HG03139 (cell line): ENCODE measurements around the gene AVL9.
"Not testable (repeated sequence)": the region's sequence is repeated elsewhere in the genome, so short reads cannot be mapped to it uniquely, and the experiment has no call there.

Experiments used
- ATAC-seq: cut with Tn5 transposase; IDR thresholded peaks from one replicate; pipeline ENCODE4 v1.9.1; 2021; ENCODE audit not compliant: unreplicated experiment

Gene AVL9

DNA sequence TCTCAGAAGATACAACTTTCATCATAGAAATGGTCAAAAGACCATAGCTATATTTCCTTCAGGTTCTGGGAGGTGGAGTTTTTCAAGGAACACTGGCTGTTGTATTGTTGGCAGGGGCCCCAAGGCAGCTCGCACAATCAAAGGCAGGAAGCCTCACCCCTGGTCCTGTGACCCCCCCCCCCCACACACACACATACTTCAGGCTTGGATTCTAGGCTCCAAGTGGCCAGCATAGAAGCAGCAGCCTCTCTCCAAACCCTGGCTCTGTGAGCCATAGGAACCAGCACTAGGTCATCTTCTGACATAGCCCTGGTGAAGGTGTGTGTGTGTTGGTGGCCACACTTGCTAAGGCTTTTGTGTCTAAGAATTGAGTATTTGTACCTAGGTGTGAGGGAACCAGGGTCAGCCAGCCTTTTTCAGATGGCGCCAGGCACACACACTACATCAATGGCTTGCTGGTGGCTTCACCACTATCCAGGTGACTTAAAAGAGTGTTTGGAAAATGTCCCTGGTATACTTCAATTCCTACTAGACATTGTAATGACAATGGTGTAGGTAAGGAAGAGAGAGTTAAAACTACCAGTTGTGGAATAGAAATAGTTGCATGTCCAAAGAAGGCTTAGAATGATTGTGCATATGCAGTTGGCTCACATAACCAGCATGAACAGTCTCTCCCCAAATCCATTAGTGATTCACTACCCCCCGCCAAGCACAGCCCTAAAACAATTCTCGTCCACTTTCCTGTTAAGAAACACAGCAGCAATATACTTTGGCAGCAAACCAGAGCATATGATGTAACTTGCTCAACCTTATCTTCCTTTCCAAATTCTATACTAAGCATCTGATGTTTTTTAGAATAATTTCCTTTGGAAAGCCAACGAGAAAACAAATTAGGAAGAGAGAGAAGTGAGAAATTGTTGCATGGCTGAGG is 91.3 kb downstream of the AVL9 start:
- ATAC-seq, result no peak

DNA sequence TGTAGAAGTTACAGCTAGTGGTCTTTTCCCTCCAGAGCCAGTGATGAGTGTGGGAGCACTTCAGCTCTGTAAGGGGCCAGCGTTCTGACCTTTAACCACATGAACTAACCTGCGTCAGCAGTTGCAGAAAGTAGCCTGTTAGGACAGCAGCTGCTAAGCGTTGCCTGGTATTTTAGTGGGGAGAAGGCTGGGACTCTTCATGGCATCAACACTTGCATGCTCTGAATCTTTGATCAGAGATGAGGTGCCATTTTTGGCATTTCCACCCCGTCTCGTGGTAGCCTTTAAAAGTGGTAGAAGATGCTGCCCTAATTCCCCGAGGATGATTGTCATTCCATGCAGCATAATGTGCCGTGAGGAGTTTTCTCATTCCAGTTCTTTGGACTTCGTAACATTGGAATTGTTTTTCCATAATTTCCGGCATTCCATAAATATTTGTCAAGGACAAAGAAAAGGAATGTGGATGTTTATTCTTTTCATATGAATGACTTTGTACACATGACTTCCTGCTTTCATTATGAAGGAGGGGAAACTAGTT is 92.2 kb downstream of the AVL9 start:
- no peak for ATAC-seq

DNA sequence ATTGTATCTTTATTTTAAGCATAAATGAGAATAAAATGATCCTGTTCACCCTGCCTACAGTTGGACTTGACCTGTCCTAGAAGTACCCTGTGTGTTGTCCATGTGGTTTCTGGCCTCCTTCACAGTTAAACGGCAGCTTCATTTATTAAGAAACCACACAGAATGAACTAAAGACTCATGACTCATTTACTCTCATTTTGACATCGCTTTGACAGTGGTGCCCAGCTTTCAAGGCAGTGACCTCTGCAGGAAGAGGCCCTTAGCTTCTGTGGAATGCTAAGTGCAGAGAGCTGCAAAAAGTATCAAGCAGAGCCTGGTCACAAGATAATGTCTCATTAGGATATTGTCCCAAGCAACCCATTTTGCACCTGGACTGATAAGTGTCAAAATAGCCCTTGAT is 93.4 kb downstream of the AVL9 start:
- ATAC-seq, result no peak

DNA sequence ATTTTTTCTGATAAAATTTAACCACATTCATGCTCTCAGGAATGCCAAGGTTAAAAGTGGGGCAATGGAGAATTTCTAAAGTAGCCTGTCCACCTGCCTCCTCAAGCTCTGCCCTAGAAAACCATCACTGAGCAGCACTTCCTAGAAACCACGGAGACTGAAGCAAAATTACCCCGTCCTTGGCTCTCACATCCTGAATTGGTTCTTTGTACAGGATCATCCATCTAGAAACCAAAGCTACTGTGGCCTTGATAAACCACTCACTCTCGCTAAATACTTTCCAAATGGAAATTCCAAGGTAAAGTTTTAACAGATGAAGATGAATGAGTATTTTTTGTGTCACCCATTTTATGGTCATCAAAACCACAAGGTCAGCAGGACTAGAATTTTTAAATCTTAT is 96.6 kb downstream of the AVL9 start:
- ATAC-seq, result no peak

DNA sequence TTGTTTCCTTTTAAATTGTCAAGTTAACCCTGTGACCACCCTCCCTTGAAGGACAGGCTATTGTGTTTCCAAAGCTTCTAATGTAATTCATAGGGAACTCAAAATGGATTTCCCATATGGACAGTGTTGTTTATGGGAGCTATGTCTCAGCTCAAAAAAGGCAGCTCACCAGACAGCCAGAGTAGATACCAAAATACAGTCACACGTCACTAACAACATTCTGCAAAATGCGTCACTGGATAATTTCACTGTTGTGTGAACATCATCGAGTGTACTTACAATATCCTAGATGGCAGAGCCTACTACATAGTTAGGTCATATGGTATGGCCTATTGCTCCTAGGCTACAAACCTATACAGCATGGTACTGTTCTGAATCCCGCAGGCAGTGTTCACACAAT is 97.4 kb downstream of the AVL9 start:
- no peak for ATAC-seq

DNA sequence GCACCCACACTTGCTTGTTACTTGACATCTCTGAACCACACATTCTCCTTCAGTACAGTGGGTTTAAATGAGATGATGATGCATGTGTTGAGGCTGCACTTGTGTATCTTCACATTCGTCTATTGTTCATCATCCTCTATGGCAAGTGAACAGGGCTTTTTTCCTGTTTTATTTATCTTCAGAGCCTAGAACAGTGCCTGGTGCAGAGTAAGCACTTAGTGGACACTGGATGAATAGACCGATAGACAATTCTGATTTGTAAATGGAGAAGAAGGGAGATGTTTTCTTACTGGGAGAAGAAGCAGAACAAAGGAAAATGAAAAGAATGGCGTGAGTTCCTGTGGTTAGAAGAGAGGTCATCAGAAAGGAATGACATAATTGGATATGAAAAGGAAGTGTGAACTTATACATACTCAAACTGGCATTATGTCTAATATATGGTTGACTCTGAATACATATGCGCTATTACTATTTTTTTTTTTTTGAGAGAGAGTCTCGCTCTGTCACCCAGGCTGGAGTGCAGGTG is 99.7 kb downstream of the AVL9 start:
- ATAC-seq, result no peak

DNA sequence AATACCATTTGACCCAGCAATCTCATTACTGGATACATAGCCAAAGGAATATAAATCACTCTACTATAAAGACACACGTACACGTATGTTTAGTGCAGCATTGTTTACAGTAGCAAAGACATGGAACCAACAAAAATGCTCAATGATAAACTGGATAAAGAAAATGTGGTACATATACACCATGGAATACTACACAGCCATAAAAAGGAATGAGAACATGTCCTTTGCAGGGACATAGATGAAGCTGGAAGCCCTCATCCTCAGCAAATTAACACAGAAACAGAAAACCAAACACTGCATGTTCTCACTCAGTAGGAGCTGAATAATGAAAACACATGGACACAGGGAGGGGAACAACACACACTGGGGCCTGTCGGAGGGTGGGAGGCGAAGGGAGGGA is 105.9 kb downstream of the AVL9 start:
- not testable (repeated sequence) for ATAC-seq

DNA sequence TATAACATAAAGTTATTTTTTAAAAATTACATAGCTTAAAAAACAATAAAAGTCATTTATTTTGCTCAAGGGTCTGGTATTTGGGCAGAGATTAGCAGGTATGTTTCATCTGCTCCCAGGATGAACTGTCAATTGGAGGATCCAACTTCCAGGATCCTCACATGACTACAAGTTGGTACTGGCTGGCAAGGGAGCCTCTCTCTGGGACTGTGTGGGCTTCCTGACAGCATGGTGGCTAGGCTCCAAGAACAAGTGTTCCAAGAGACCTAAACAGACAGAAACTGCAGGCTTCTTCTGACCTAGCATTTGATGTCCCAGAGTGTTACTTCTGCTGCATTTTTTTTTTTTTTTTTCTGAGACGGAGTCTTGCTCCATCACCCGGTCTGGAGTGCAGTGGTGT is 107.2 kb downstream of the AVL9 start:
- no peak for ATAC-seq

DNA sequence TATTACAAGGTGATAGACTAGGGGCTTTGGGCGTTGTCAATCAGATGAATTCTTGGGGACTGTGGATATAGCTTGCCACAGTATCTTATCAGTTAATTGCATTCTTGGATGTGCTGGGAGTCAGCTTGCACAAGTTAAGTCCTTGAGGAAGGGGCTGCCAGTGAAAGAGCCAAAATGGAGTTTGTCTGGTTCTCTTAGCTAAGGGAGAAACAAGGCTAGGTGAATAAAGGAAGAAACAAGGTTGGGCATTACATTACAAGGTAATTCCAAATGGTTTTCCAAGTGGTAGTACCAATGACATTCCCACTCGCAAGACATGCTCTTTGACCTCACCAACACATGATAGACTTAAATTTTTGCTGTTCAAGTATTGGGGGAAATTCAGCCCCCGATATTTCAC is 108.2 kb downstream of the AVL9 start:
- not testable (repeated sequence) for ATAC-seq

DNA sequence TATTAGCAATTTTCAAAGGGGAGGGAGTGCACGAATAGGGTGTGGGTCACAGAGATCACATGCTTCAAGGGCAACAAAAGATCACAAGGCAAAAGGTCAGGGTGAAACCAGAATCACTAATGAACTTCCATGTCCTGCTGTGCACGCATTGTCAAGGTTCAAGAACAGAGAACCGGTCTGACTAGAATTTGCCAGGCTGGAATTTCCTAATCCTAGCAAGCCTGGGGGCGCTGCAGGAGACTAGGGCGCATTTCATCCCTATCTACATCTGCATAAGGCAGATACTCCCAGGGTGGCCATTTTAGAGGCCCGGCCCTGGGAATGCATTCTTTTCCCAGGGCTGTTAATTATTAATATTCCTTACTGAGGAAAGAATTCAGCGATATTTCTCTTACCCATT is 108.8 kb downstream of the AVL9 start:
- ATAC-seq, result not testable (repeated sequence)

DNA sequence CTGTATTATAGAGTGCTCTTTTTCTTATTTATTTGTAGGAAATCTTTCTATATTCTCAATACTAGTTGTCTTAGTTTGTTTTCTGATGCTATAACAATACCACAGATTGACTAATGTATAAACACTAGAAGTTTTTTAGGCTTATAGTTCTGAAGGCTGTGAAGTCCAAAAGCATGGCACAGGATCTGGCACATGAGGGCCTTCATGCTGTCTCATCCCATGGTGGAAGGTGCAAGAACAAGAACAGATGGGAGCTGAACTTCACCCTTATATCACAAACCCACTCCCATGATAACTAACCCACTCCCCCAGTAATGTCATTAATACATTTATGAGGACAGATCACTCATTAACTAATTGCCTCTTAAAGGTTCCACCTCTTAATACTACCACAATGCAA is 109.7 kb downstream of the AVL9 start:
- no peak for ATAC-seq

DNA sequence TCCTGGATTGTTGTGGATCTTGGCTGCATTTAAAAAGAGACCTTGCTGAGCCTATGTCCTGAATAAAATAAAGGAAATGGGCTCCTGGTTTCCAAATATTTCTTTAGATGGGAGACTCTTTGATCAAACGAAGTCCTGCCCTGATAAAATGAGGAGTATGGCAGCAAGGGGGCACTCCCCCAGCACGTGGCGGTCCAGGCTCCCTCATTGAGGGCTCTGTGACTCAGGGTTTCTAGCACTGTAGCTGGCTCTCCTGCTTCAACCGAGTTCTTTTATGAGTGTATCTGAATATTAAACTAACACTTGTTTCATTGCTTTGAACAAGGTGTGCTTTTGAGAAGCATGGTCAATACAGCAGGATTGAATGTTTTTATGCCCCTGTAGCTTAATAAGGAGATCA is 114.2 kb downstream of the AVL9 start:
- no peak for ATAC-seq

DNA sequence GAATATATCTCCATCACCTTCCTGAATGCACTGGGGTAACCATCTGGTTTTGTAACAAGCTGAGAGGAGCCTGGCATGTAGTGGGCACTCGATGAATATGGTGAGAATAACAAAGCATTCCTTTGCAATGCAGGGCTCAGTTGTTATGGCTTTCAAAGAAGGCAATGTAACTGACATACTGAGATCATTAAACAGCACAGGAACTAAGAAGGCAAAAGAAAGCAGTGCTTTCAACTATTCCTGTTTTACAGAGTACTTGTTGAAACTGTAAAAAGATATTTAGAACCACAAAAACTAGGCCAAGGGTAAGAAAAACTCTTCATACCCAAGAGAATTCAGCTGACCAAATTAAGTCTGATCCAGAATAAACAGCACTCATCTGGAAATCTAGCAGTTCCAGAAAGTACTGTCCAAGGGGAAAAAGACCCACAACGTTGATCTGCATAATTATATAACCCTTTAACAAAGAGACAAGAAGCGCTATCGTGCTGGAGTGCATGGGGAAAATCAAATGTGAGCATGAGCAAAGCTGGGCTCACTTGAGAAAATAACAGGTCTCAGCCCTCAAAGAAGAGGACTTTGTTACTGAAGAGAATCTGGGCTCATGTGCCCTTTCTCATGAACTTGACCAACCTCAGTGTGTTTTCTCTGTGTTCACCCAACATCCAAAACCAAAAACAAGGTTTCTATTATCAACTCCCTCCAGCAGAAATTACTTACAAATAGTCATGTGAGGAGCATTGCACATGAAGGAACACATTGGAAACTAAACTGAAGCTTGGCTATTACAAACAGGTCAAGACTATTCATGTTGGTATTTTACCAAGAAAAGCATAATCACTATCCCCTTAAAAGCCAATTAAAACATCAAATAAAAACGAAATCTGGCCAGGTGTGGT is 116.2 kb downstream of the AVL9 start:
- ATAC-seq, result no peak

DNA sequence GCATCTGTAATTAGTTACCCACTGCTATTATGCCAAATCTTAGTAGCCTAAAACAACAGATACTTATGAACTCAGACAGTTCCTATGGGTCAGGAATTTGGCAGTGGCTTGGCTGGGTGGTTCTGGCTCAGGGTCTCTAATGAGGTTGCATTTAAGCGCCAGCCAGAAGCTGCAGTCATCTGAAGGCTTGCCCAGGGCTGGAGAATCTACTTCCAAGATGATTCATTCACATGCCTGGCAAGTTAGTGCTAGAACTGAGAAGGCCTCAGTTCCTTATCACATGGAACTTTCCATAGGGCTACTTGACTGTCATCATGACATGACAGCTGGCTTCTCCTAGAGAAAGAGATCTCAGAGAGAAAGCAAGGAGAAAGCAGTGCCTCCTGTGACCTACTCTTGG is 121.3 kb downstream of the AVL9 start:
- no peak for ATAC-seq

DNA sequence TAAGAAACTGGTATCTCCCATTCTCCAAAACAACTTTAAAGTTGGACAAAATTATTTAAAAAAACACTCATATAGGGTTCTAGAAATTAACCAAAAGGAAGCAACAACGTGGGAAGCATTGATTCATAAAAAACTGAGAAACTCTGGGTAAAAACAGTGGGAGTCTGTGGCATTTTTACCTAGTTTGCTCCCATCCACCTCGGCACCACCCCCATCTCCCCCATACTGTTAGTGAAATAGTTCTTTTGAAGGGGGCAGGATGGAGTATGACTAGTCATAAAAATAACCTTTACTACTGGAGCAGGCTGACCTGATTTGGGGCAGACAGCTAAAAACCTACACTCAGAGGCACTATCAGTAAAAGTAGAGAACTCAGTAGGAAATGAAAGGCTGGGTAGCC is 123.2 kb downstream of the AVL9 start:
- no peak for ATAC-seq

DNA sequence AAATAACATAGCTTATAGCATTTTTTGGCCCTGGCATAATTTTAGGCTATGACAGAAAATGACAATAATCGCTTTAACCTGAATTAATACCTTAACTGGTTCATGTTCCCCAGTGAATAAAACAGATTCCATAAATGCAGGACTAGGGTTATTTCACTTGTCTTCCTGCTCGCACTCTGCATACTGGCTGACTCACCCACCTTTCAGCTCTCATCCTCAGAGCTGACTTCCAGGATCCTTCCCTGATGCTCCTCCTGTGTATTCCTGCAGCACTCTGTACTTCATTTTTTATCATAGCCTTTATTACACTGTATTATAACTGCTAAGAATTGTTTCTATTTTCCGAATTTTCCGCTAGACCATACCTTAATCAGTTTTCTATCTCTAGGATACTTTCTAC is 123.7 kb downstream of the AVL9 start:
- no peak for ATAC-seq

DNA sequence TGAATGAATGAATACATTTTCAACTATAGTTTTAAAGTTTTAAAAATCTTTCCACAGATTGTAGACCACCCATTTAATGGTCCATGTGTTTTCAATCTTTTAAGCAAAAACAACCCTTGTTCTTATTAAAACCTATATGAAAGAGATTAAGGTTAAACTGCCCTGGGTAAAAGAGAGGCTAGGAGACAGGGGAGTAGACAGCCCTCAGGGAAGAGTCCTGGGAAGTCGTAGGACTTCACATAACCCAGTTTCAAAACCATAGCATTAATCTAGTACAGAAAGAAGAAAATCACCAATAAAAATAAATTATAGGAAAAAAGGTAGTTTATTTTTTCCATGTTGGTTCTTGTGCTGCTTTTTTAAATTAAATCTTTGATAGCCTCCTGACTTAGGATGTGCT is 124.1 kb downstream of the AVL9 start:
- not testable (repeated sequence) for ATAC-seq

DNA sequence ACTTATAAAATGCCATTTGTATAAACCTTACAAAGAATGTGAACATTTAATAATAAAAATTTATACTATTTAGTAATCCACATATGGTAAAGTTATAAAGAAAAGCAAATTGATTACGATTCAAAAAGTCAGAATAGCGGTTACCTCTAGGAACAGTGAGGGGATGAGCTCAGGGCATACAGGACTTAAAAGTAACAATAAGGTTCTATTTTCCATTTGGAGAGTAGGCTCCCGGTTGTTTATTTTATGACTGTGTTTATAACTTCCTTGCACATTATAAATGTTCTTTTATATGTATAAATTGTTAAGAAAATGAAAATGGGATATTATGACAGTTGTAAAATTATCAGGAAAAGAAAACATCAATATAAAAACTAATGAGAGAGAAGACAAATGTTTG is 135.7 kb downstream of the AVL9 start:
- no peak for ATAC-seq

DNA sequence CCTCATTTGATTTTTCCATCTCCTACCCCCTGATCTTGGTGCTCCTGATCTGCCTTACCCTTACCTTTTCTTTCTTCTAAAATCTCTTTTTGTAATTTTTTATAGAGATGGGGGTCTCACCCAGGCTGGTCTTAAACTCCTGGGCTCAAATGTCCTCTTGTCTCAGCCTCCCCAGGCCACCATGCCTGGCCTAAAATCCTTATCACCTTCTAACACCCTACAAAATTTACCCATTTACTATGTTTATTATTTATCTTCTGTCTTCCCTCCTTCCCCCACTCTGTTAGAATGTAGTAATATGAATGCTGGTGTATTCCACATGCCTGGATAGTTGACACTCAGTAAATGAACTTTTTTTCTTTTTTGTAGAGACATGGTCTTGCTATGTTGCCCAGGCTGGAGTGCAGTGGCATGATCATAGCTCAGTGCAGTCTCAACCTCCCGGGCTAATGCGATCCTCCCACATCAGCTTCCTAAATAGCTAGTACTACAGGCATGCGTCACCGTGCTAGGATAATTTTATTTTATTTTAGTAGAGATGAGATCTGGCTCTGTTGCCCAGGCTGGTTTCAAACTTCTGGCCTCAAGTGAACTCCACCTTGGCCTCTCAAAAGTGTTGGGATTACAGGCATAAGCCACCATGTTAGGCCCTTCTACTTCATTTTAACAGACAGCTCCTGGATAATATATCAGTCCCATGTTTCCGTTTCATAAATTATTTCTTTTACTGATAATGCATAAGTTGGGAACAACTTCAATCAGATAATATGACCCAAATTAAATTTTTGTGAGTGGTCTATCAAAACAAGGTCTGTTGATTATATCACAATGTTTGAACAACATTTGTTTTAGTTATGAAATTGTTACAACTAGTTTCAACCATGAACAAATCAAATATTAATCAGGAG is 136.6 kb downstream of the AVL9 start:
- not testable (repeated sequence) for ATAC-seq

DNA sequence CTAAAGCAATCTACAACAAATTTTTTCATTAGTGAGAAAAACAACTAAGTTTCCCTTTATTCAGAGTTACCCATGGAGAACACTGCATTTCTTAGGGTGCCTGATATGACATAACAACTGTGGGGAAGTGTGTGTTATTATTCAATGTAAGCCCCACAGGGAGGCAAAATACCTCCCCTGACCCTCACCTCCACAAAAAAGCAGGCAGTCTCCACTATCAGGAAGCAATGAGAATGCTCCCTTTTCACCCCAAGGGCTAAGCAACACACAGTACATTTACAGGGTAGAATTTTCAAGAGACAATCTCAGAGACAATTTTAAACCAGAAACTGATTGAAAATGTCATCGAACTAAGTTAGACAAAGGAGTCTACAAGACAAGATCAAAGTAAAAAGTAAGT is 138.2 kb downstream of the AVL9 start:
- ATAC-seq, result not testable (repeated sequence)
